ENCODE measurements around the gene ADIRF.
A peak's percentile ranks its signal among the peaks of the same experiment; 100 is the strongest.
"Not testable (repeated sequence)": the region's sequence is repeated elsewhere in the genome, so short reads cannot be mapped to it uniquely, and the experiment has no call there.

The ADIRF gene

GRCh38 chr10:86968271-86968993, at the start of gene ADIRF:
TSS of gene ADIRF (plus strand) at chr10:86968482. CDS start at chr10:86968545, 63 bp downstream.
- H3K4me3 ChIP-seq (ENCODE audit: low read depth, low read length) = peak within 1 kb of the TSS; percentile 34
- DNase-seq (ENCODE audit: low read depth, low spot score) = no peak
- in situ Hi-C loops (cut with HindIII; ENCODE audit: low sequenced_read_pairs) = no loop called here

GRCh38 chr10:86922553-86922961, 45.7 kb upstream of the ADIRF start:
- in situ Hi-C loops (cut with HindIII; ENCODE audit: low sequenced_read_pairs) = no loop called here
- no peak for DNase-seq (ENCODE audit: low read depth, low spot score)
- TF ChIP-seq, protein P1, sequence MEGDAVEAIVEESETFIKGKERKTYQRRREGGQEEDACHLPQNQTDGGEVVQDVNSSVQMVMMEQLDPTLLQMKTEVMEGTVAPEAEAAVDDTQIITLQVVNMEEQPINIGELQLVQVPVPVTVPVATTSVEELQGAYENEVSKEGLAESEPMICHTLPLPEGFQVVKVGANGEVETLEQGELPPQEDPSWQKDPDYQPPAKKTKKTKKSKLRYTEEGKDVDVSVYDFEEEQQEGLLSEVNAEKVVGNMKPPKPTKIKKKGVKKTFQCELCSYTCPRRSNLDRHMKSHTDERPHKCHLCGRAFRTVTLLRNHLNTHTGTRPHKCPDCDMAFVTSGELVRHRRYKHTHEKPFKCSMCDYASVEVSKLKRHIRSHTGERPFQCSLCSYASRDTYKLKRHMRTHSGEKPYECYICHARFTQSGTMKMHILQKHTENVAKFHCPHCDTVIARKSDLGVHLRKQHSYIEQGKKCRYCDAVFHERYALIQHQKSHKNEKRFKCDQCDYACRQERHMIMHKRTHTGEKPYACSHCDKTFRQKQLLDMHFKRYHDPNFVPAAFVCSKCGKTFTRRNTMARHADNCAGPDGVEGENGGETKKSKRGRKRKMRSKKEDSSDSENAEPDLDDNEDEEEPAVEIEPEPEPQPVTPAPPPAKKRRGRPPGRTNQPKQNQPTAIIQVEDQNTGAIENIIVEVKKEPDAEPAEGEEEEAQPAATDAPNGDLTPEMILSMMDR (IDR thresholded peaks at IDR 0.05; ENCODE audit: low read depth, low read length) = no peak

More at GRCh38 chr10:86968271-86968993, at the start of gene ADIRF:
- TF ChIP-seq, protein P1 (IDR thresholded peaks at IDR 0.05; ENCODE audit: low read depth, low read length) = no peak

DNA sequence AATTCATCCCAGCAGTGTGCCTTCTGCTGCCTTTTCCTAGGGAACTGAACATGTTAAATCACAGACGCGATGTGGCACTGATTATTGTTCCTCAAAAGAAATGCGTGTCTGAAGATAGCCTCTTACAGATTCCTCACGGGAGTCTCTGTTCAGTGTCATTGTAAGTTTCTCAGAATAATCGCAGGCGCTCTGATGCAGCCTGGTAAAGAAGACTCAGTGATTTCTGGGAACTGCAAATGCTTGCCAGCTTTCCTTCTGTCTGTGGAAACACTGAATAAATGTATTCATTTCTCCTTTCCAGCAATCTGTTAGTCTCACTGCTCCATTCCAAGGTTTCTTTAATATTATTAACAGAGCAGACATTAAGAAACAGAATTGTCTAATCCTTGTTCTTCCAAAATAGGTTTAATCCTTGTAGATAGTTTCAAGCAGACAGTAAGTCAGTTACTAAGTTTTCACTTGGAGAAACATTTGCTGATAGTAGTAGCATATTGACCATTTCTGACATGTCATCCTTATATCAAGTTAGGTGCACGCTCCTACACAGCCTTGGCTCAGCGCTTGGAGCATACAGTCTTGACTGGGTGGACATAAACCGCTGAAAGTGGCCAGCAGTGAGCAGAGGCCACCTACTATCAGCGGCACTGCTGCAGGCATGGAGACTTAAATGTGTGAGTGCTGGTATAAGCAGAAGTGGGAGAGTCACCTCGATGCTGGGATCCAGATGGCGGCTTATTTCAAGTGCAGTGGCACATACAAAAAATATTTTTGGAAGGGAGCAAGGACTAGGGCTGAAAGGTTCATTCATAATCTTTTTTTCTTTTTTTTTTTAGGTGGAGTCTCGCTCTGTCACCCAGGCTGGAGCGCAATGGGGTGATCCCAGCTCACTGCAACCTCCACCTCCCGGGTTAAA, 38.6 kb upstream of the ADIRF start:
- DNase-seq (ENCODE audit: low read depth, low spot score) = no peak
- H3K4me3 ChIP-seq (ENCODE audit: low read depth, low read length) = no peak overlapping the region
- TF ChIP-seq, protein P1 (IDR thresholded peaks at IDR 0.05; ENCODE audit: low read depth, low read length) = no peak
- in situ Hi-C loops (cut with HindIII; ENCODE audit: low sequenced_read_pairs) = no loop called here

More at GRCh38 chr10:86922553-86922961, 45.7 kb upstream of the ADIRF start:
- no peak overlapping the region for H3K4me3 ChIP-seq (ENCODE audit: low read depth, low read length)

- no peak for DNase-seq (ENCODE audit: low read depth, low spot score)
- in situ Hi-C loops (cut with HindIII; ENCODE audit: low sequenced_read_pairs) = no loop called here
- TF ChIP-seq, protein P1 (IDR thresholded peaks at IDR 0.05; ENCODE audit: low read depth, low read length) = no peak
- no peak overlapping the region for H3K4me3 ChIP-seq (ENCODE audit: low read depth, low read length)
These were observed 36.4 kb upstream of the ADIRF start for GRCh38 chr10:86931872-86932271.

GRCh38 chr10:86932674-86933073, 35.6 kb upstream of the ADIRF start:
- H3K4me3 ChIP-seq (ENCODE audit: low read depth, low read length) = no peak overlapping the region
- in situ Hi-C loops (cut with HindIII; ENCODE audit: low sequenced_read_pairs) = no loop called here
- no peak for DNase-seq (ENCODE audit: low read depth, low spot score)
- TF ChIP-seq, protein P1 (IDR thresholded peaks at IDR 0.05; ENCODE audit: low read depth, low read length) = no peak

- not testable (repeated sequence) for H3K4me3 ChIP-seq (ENCODE audit: low read depth, low read length)
These were observed 34.0 kb upstream of the ADIRF start for GRCh38 chr10:86934162-86934711.

More at GRCh38 chr10:86934162-86934711, 34.0 kb upstream of the ADIRF start:
- DNase-seq (ENCODE audit: low read depth, low spot score); in situ Hi-C loops (cut with HindIII; ENCODE audit: low sequenced_read_pairs): not testable (repeated sequence)

Measured in astrocyte of the spinal cord (primary cell).